NCI-H82 treated with DMSO at 0.1 percent for 48 hours (cell line): Measurements from ENCODE around the gene ANGPTL8.

ENCODE experiments used
- DNase-seq: peaks from one replicate; lab custom pipeline; 2025; ENCODE audit not compliant: unreplicated experiment; lab: John Stamatoyannopoulos, UW

Gene ANGPTL8

GRCh38 chr19:11260996-11261395, 21.6 kb downstream of the ANGPTL8 start:
- no peak for DNase-seq

- no peak for DNase-seq
Observed at GRCh38 chr19:11261431-11261970, 22.1 kb downstream of the ANGPTL8 start.

- DNase-seq: no peak
Observed at GRCh38 chr19:11261971-11262839, 22.8 kb downstream of the ANGPTL8 start, which contains the start of gene DOCK6. Gene DOCK6 (minus strand): TSS chr19:11262524. CDS start chr19:11262440, 84 bp downstream.

GRCh38 chr19:11263726-11264125, 24.3 kb downstream of the ANGPTL8 start:
- DNase-seq: no peak

- DNase-seq: no peak
Observed at GRCh38 chr19:11264452-11265176, 25.2 kb downstream of the ANGPTL8 start.

- no peak for DNase-seq
Observed at GRCh38 chr19:11265177-11265784, 25.9 kb downstream of the ANGPTL8 start.

- DNase-seq: no peak
Observed at GRCh38 chr19:11265785-11266236, 26.4 kb downstream of the ANGPTL8 start.

- DNase-seq: no peak
Observed at GRCh38 chr19:11267316-11268085, 28.1 kb downstream of the ANGPTL8 start.

- no peak for DNase-seq
Observed at GRCh38 chr19:11268783-11269267, 29.4 kb downstream of the ANGPTL8 start.

- DNase-seq: no peak
Observed at GRCh38 chr19:11269408-11269807, 30.0 kb downstream of the ANGPTL8 start.

GRCh38 chr19:11273296-11273695, 33.9 kb downstream of the ANGPTL8 start:
- no peak for DNase-seq

- no peak for DNase-seq
Observed at GRCh38 chr19:11273989-11274388, 34.6 kb downstream of the ANGPTL8 start.

GRCh38 chr19:11274533-11275086, 35.2 kb downstream of the ANGPTL8 start:
- no peak for DNase-seq

GRCh38 chr19:11278670-11279069, 39.3 kb downstream of the ANGPTL8 start:
- no peak for DNase-seq

- no peak for DNase-seq
Observed at GRCh38 chr19:11279505-11280236, 40.3 kb downstream of the ANGPTL8 start.

- no peak for DNase-seq
Observed at GRCh38 chr19:11281356-11282049, 42.1 kb downstream of the ANGPTL8 start.

GRCh38 chr19:11284515-11284914, 45.1 kb downstream of the ANGPTL8 start:
- DNase-seq: no peak

- DNase-seq: no peak
Observed at GRCh38 chr19:11286312-11286974, 47.0 kb downstream of the ANGPTL8 start.
